HEK293 (cell line): Measurements from ENCODE around the gene PHLDB2.

ENCODE experiments used
- KLF1 ChIP-seq: fragments of 450-650 bp; formaldehyde crosslinking; IDR thresholded peaks from 2 replicates; pipeline ENCODE4 v1.5.1; 2016; ENCODE audit warnings: missing biosample characterization, missing genetic modification characterization
- ZFP3 ChIP-seq: fragments of 450-650 bp; formaldehyde crosslinking; IDR thresholded peaks from 2 replicates; pipeline ENCODE4 v1.5.1; 2016; ENCODE audit warnings: low read depth, missing biosample characterization, missing genetic modification characterization
- ZFP37 ChIP-seq: fragments of 450-650 bp; formaldehyde crosslinking; IDR thresholded peaks from 2 replicates; pipeline ENCODE4 v1.5.1; 2016; ENCODE audit warnings: missing biosample characterization, missing genetic modification characterization
- ZNF133 ChIP-seq: fragments of 450-650 bp; formaldehyde crosslinking; IDR thresholded peaks from 2 replicates; pipeline ENCODE4 v1.5.1; 2016; ENCODE audit warnings: missing biosample characterization, missing genetic modification characterization
- ZNF274 ChIP-seq, 2 experiments: fragments of 200-500 bp in 1 of 2; fragments of 450-650 bp in 1 of 2; sonication (Bioruptor generic) in 1 of 2; formaldehyde crosslinking in 1 of 2; IDR thresholded peaks; 2 replicates each; pipeline versions ENCODE4 v1.5.1 to v1.6.1; 2014 to 2016; ENCODE audit warnings: borderline replicate concordance in 1 of 2, inconsistent platforms in 1 of 2, low read length in 1 of 2, missing biosample characterization in 1 of 2, missing genetic modification characterization in 1 of 2
- ZNF558 ChIP-seq: fragments of 450-650 bp; formaldehyde crosslinking; IDR thresholded peaks from 2 replicates; pipeline ENCODE4 v1.5.1; 2016; ENCODE audit warnings: missing biosample characterization, missing genetic modification characterization

GRCh38 chr3:111921181-111921580, 62.1 kb downstream of the PHLDB2 start:
- TF ChIP-seq KLF1 (no peak), ZFP37 (tag by site-specific recombination) (no peak), ZNF274 (IDR thresholded peaks at IDR 0.05; ENCODE audit: low read length) (no peak), ZNF274 (tag by site-specific recombination; IDR thresholded peaks at IDR 0.05; ENCODE audit: borderline replicate concordance) (no peak), ZFP3 (no peak), ZNF133 (no peak), ZNF558 (no peak)
